GM18519 (cell line): ENCODE data around the gene CMIP.

Experiments used
- ATAC-seq: cut with Tn5 transposase; IDR thresholded peaks from one replicate; pipeline ENCODE4 v1.9.1; 2021; ENCODE audit warnings: mild to moderate bottlenecking, moderate library complexity; ENCODE audit not compliant: unreplicated experiment, low FRiP score

CMIP gene

DNA sequence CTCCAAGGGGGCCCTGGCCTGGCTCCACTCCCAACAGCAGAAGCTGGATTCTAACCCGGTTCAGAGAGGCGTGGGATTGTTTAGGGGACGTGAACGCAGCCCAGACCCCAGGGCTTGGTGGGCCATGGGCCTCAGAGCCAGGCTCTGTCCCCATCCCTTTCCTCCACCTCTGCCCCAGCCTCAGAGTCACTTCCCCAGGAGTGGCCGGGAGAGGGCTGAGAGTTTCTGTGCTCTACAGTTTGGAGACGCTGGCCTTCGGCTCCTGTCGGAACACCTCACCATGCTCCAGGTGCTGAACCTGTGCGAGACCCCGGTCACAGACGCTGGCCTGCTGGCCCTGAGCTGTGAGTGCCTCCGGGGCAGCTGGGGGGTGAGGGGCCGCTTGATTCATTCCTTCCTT is 260.7 kb downstream of the CMIP start:
- no peak for ATAC-seq

DNA sequence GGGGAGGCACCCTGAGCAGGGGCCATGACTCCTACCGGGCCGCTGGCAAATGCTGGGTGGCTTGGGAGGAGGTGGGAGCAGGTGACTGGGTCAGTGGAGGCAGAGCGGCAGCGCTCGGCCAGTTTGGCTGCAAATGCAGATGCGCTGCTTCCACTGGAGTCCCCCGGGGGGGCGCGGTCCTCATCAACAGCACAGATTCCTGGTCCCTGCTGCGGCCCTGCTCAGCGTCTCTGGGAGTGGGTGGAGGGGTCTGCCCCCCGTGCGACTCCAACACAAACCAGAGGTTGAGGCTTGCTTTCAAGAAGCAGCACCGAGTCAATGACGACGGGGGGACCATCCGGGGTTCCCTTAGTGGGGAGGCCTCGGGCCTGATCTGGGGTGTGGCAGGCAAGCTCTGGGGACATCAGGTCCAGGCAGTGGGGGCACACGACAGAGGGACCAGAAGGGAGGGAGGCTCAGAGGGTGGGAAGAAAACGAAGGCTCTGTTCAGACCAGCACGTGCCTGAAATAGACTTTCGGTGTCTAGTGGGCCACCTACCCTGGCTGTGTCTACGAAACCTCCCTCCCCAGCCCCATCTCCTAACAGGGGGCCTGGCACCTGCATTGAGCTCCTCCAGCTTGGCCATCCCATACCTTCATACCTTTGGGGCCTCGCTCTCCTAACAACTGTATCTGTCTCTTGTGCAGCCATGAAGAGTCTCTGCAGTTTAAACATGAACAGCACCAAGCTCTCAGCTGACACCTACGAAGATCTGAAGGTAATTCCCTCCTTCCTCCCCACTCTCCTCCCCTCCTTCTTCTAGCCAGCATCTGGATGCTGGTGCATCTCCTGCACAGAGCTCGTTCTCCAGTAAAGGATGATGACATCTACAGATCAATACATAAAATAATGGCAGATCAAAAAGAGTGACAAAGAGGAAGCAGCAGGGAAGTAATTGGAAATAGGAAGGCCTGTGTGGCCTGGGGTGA is 262.0 kb downstream of the CMIP start:
- no peak for ATAC-seq

DNA sequence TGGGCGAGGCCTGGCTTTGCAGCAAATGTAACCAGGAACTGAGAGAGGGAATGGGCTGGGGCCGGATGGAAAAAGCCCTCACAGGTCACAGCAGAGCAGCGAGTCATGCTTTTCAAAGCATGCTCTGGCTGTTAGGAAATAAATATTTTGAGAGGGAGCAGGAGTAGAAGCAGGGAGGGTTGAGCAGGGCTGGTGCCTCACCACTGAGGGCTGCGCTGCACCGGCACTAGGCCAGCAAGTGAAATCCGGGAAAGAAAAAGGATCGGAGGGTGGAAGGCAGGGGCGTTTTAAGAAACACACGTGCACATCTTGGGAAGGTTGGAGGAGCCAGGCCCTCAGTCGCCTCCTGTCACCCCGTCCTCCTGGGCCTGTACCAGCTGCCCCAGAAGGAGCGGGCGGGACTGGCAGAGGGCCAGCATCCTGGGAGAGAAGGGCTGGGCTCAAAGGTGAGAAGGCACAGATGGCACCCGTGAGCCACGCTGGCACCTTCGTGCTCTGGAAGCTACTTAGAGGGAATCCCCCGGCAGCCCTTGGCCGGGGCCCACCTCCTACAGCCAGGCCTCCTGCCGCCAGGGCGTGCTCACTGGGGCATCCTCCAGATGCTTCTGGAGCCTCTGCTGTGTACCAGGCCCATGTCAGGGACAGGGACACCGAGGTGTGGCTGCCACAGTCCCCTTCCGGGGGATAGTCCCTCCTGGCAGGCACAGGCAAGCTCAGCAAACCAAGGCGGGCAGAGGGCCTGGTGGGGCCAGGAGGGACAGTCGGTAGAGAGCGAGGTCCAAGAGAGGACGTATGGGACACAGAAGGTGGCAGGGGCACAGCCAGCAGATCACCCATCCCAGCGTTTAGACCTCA is 263.0 kb downstream of the CMIP start:
- no peak for ATAC-seq

DNA sequence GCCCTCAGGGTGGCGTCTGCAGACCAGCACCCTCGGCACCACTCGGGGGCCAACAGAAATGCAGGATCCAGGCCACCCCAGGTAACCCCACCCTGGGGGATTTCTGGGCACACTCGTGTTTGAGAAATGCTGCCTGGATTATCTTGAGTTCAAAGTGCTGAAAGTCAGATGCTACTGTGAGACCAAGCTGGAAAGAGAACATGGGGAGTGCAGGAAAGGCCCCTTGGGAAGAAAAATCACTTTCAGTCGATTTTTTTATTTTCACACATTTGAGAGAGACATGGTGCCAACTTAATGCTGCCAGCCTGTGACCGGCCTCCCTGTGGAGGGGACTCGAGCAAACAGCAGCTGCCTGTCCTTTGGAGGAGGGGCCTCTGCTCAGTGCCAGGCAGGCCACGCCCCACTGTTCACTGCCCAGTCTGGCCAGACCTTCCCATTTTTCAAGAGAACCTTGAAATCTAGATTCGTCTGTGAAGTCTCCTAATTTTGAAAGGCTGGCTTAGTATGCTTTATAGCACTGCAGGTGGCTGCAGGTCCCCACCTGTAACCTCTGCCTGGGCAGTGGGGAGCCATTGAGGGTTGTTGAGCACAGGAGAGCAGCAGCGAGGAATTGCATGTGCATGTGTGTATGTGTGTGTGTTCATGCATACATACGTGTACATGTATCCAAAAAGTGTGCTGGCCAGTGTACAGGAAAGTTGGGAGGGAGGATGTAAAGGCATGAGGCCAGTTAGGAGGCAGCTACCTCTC is 263.8 kb downstream of the CMIP start:
- ATAC-seq, result no peak

DNA sequence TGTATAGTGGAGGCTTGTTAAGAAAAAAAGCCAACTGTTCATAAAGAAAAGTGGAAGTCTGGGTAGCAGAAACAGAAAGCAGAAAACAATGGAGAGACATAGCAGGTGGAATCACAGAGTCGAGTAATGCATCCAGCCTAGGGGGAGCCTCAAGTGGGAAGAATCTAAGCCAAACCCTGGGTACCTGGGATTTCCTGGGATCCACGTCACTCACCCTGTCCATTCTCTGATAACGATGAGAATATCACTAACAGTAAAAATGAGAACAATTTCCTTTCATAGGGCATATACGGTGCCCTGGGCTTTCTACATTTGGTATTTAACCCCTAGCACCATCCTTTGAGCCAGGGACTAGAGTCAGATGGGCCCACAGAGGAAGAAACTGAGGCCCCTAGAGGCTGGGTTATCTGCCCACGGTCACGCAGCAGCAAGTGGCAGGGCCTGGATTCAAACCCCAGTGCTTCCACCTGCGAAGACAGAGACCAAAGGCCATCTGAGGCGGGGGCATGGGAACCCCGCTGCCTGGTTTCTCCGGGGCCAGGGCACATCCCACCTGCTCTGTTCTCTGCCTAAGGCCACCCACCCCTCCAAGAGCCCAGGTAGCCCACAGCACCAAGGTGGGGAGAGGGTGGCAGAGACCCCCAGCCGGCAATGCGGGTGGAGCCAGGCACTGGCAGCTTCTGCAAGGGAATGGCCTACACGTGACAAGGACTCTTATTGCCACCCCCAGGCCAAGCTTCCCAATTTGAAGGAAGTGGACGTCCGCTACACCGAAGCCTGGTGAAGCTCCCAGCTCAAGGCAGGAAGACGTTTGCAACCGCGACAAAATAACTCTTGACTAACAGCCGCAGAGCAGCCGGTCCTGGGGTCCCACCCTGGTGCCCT is 264.6 kb downstream of the CMIP start:
- no peak for ATAC-seq

DNA sequence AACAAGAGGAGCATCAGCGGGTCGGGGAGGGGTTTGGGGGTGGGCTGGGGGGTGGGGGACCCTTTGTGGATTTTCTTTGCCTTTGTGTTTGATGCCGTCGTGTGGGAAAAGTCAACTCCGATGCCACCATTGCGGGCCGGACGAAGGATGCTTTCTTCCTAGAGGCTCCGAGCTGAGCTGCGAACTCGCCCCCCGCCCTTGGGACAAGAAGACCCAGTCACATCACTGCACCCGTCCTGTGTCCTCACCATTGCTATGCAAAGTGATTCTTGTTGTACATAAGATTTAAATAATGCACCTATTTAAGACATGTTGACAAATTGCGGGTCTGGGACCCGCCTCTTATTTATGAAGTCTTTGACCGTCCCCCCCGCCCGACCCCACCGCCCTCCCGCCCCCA is 265.4 kb downstream of the CMIP start:
- ATAC-seq, result no peak

DNA sequence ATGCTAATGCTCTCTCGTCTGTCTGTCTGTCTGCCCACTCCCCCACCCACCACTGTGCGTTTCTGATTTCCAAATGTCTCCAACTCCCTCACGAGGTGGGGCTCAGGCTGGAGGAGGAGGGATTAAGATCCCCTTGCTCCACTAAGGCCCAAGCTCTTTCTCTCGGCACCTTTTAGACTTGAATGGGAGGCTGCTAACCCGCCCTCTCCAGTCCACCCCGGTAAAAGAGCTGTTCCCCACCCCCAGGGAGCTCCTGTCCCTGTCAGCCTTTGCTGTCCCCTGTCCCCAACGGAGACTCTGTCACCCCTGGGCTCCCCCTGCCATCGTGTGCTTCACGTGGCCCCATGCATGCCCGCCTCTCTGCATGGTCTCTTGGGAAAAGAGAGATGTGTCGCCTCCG is 266.0 kb downstream of the CMIP start:
- no peak for ATAC-seq

DNA sequence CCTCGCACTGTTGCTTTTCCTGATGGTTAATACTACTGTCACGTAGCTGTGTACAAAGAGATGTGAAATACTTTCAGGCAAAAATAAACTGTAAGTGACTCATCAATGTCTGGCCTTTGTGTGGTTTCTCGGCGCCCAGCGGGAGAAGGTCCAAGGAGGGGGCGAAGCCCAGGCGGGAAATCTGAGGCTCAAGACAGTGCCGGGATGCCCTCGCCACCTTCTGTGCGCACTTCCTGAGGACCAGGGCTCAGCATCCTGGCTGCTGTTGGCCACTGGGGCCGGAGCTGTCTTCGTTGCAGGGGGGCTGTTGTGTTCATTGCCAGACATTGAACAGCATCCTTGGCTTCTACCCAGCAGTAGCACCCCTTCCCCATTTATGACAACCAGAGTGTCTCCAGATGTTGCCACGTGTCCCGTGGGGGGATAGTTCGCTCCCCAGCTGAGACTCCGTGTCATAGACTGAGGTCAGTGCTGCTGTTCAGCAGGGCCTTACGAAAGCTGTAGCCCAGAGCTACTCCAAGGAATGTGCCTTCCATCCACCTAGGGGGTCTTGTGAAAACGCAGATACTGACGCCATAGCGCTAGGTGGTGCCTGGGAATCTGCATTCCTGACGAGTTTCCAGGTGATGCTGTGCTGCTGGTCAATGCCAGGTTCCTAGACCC is 267.2 kb downstream of the CMIP start:
- no peak for ATAC-seq

DNA sequence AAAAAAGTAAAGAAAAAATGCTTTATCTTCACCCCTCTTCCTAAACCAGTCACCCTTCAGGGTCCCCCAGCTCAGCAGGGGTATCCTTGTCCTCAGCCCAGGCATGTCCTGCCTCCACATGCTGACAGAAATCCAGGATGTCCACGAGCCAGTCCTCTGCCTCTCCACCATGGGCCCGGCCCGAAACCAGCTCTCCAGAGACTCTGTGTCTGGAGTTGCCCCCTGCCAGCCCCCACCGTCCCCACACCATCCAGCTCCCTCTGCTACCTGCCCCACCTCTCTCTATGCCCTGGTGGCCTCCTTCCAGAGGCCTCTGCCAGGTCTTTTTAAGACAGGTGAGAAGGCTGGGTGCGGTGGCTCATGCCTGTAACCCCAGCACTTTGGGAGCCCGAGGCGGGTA is 268.1 kb downstream of the CMIP start:
- no peak for ATAC-seq

DNA sequence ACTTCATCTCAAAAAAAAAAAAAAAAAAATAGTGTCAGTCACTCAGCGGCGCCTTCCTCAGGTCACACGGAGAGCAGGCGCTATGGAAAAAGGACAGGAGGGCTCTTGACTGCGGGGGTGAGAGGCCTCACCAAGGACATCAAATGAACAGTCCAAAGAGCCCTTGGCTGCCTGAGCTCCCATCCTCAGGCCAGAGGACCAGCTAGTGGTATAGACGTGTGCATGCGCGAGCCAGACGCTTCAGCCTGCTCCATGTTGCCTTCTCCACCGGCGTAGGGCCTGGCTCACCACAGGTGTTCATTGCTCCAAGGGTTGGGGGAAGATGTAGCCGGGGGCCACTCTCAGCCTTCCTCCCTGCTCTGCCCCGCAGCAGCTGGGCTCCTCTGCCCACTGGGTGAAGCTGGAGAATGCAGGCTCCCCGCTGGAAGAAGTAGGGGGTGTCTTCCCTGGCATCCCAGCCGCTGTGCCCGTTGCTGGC is 268.7 kb downstream of the CMIP start:
- no peak for ATAC-seq

DNA sequence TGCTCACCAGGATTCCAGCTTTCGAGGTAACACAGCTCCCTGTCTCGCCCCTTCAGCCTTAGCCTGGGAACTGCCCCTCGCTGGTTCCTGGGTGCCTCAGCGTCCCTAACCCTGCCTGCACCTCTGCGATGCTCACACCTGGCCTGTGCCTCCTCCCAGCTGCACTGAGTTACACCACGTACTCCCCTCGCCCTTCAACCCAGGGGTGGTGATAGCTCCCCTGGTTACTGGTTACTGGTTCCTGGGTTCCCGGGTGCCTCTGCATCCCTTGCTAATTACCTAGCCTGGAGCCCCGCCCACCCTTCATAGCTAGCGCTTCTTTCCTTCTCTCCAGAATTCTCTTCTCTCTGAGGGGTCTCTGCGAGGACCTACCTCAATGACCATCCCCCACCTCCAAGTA is 269.2 kb downstream of the CMIP start:
- ATAC-seq, result no peak

DNA sequence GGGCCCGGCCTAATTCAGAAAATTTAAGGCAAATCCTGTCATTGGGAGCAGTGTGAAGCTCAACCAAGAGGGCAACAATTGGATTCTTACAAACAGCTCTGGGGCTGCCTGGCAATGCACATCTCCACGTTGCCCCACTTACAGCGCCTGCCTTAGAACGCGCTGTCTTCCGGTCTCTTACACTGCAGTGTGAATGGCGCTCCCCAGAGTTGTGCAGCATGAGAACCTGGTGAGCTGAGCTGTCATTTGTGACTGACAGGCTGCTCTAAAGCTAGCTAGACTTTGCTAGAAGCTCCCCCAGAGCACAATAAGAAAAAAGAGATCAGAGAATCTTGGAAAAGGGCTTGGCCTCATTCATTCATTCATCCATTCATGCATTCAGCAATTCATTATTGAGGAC is 270.0 kb downstream of the CMIP start:
- ATAC-seq, result no peak

DNA sequence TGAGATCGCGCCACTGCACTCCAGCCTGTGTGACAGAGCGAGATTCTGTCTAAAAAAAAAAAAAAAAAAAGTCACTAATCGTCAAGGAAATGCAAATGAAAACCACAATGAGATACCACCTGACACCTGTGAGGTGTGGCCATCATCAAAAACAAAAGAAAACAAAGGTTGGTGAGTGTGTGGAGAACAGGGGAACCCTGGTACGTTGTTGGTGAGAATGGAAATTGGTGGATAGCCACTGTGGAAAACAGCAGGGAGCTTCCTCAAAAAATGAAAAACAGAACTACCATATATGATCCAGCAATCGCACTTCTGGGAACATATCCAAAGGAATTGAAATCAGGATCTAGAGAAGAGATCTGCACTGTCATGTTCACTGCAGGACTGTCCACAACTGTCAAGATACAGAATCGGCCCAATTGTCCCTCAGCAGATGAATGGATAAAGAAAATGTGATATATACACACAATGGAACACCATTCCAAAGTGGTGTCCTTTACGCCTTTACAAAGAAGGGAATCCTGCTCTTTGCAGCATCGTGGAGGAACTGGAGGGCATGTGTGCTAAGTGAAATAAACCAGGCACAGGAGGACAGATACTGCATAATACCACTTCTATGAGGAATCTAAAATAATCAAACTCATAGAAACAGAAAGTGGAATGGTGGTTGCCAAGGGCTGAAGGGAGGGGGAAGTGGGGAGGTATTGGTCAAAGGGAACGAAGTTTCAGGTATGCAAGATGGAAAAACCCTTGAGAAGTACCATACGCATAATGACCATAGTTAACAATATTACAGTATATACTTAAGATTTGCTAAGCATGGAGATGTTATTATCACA is 271.0 kb downstream of the CMIP start:
- peak; percentile 49 for ATAC-seq

DNA sequence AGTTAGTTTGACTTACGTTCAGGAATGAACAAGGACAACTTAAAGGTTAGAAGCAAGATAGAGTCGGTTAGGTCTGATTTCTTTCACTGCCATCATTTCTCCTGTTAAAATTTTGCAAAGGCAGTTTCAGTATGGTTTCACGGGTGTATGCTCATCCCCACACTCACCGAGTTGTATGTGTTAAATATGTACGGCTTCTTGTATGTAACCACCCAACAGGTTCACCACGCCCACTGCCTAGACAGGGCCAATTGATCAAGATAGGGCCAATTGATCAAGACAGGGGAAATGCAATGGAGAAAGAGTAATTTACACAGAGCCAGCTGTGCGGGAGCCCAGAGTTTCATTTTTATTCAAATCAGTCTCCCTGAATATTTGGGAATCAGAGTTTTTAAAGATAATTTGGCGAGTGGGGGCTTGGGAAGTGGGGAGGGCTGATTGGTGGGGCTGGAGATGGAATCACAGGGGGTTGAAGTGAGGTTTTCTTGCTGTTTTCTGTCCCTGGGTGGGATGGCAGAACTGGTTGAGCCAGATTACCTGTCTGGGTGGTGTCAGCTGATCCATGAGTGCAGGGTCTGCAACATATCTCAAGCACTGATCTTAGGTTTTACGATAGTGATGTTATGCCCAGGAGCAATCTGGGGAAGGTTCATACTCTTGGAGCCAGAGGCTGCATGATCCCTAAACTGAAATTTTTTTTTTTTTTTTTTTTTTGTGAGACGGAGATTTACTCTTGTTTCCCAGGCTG is 272.0 kb downstream of the CMIP start:
- peak; percentile 52 for ATAC-seq

DNA sequence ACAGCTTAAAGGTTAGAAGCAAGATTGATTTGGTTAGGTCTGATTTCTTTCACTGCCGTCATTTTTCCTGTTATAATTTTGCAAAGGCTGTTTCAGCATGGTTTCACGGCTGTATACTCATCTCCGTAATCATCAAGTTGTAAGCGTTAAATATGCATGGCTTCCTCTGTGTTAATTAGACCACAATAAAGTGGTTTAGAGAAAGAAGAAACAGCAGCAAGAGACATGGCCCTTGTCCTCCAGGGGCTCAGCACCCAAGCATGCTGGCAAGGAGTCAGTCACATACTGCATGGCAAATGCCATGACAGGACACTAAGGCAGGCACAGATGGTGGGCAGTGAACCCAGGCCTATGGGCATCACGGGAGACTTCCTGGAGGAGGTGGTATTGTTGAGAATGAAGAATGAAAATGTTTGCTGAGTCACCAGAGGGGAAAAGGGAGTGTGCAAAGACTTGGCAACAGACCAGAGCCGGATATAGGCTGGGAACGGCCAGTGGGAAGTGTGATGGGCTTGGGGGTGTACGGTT is 273.1 kb downstream of the CMIP start:
- ATAC-seq, result no peak

DNA sequence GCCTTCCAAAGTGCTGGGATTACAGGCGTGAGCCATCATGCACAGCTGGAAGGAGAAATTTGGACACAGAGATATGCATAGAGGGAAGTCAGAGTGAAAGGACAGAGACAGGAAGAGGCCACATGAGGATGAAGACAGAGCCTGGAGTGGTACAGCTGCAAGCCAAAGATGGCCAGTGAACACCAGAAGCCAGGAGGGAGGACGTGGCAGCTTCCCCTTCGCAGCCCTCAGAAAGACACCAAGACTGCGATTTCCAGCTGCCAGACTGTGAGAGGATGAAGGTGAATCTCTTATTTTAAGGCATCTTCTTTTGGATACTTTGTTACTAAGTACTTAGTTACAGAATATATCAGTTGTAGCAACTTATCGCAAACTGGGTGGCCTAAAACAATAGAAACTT is 274.0 kb downstream of the CMIP start:
- no peak for ATAC-seq

DNA sequence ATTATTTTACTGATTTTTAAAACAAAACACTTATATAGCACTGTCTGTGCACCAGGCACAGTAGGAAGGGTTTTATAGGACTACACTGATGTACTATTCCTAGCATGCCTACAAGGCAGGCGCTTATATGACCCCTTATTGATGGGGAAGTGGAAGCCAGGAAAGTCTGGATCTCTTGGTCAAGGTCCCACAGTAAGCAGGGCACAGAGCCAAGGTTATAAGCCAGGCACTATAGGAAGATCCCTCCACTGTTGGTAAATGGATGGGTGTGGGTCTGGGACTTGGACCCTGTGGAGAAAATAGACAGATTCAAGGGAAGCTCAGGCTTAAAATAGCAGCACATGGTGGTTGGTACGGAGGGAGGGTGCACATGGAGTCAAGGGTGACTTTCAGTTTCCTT is 275.4 kb downstream of the CMIP start:
- ATAC-seq, result no peak
